Parathyroid adenoma (tissue), 2 donors: ENCODE results near the gene VCL.

Experiments
- H2AFZ ChIP-seq: fragments of 300-600 bp; sonication (generic); one replicate; pipeline ENCODE4 v1.7.0; 2017; ENCODE audit warnings: antibody characterized with exemption, mild to moderate bottlenecking
- H3K27ac ChIP-seq: fragments of 300-600 bp; sonication (generic); one replicate; pipeline ENCODE4 v1.7.0; 2017
- H3K27me3 ChIP-seq: fragments of 300-600 bp; sonication (generic); one replicate; pipeline ENCODE4 v1.7.0; 2017; ENCODE audit warnings: low read length; ENCODE audit not compliant: control insufficient read depth, insufficient read depth
- H3K36me3 ChIP-seq: fragments of 300-600 bp; sonication (generic); one replicate; pipeline ENCODE4 v1.7.0; 2017; ENCODE audit warnings: low read length; ENCODE audit not compliant: control insufficient read depth, insufficient read depth
- H3K4me1 ChIP-seq: fragments of 300-600 bp; sonication (generic); one replicate; pipeline ENCODE4 v1.7.0; 2017; ENCODE audit warnings: control low read depth
- H3K4me2 ChIP-seq: fragments of 300-600 bp; sonication (generic); one replicate; pipeline ENCODE4 v1.7.0; 2017; ENCODE audit warnings: low read length
- H3K4me3 ChIP-seq: fragments of 300-600 bp; sonication (generic); one replicate; pipeline ENCODE4 v1.7.0; 2017; ENCODE audit warnings: low read depth, low read length
- H3K79me2 ChIP-seq: fragments of 300-600 bp; sonication (generic); one replicate; pipeline ENCODE4 v1.7.0; 2017; ENCODE audit warnings: control low read depth
- H3K9ac ChIP-seq: fragments of 300-600 bp; sonication (generic); one replicate; pipeline ENCODE4 v1.7.0; 2017; ENCODE audit warnings: mild to moderate bottlenecking
- H3K9me3 ChIP-seq: fragments of 300-600 bp; sonication (generic); one replicate; pipeline ENCODE4 v1.7.0; 2017; ENCODE audit warnings: low read length; ENCODE audit not compliant: control insufficient read depth
- TF ChIP-seq, protein P1 (sequence below): fragments of 300-600 bp; sonication (generic); IDR thresholded peaks from one replicate; pipeline ENCODE4 v1.7.0; 2017; ENCODE audit warnings: antibody characterized with exemption, mild to moderate bottlenecking
- donor health status: primary hyperparathyroidism.

Gene VCL

DNA sequence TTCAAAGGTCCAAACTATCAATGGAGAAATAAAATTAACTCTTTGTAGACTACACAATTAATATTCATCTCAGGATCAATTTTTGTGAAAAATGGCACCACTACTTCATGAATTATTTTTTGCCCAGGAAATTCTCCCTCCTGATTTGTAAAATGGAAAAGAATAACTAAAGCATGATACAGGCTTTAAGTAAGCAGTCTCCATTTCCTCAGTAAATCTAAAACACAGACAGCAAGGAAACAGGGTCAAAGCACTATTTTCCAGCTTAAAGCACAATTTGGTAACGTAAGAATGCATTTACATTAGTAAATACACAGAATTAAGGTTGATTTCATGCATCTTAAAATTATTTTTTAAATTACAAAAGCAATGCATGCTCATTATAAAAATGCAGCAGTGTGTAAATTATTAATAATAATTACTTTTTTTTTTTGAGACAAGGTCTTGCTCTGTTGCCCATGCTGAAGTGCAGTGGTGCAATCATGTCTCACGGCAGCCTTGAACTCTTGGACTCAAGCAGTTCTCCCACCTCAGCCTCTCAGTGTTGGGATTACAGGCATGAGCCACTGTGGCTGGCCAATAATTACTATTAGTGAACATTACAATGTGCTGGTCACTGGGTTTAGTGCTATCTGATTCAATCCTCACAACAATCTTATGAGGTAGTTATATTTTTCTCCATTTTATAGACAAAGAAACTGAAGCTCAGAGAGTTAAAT, 26.1 kb upstream of the VCL start:
- Histone ChIP-seq H3K4me1 (no peaks in the 10 kb centered on the region), H3K9ac (no peak overlapping the region), H3K36me3 (no peaks in the 10 kb centered on the region), H3K27me3 (no peaks in the 10 kb centered on the region), H3K4me2 (no peak overlapping the region), H3K79me2 (no peaks in the 10 kb centered on the region), H3K9me3 (no peaks in the 10 kb centered on the region), H3K4me3 (no peak overlapping the region), H3K27ac (no peak overlapping the region), H2AFZ (no peak overlapping the region)
- TF ChIP-seq, protein P1, sequence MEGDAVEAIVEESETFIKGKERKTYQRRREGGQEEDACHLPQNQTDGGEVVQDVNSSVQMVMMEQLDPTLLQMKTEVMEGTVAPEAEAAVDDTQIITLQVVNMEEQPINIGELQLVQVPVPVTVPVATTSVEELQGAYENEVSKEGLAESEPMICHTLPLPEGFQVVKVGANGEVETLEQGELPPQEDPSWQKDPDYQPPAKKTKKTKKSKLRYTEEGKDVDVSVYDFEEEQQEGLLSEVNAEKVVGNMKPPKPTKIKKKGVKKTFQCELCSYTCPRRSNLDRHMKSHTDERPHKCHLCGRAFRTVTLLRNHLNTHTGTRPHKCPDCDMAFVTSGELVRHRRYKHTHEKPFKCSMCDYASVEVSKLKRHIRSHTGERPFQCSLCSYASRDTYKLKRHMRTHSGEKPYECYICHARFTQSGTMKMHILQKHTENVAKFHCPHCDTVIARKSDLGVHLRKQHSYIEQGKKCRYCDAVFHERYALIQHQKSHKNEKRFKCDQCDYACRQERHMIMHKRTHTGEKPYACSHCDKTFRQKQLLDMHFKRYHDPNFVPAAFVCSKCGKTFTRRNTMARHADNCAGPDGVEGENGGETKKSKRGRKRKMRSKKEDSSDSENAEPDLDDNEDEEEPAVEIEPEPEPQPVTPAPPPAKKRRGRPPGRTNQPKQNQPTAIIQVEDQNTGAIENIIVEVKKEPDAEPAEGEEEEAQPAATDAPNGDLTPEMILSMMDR: no peak

DNA sequence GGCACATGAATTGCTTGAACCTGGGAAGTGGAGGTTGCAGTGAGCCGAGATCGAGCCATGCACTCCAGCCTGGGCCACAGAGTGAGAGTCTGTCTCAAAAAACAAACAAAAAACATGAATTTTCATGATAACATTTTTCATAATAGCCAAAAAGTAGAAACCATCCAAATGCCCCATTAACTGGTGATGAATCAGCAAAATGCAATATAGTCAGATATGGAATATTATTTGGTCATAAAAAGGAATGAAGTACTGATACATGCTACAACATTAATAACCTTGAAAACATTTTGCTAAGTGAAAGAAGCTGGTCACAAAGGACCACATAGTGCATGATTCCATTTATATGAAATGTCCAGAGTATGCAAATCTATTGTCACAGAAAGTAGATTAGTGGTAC, 24.5 kb upstream of the VCL start:
- H3K27me3 ChIP-seq: no peaks in the 10 kb centered on the region
- no peak overlapping the region for H2AFZ ChIP-seq
- no peaks in the 10 kb centered on the region for H3K36me3 ChIP-seq
- H3K4me2 ChIP-seq: no peak overlapping the region
- no peak overlapping the region for H3K4me3 ChIP-seq
- no peak overlapping the region for H3K9ac ChIP-seq
- no peaks in the 10 kb centered on the region for H3K9me3 ChIP-seq
- TF ChIP-seq, protein P1: no peak
- no peak overlapping the region for H3K27ac ChIP-seq
- H3K4me1 ChIP-seq: no peaks in the 10 kb centered on the region
- H3K79me2 ChIP-seq: no peaks in the 10 kb centered on the region

DNA sequence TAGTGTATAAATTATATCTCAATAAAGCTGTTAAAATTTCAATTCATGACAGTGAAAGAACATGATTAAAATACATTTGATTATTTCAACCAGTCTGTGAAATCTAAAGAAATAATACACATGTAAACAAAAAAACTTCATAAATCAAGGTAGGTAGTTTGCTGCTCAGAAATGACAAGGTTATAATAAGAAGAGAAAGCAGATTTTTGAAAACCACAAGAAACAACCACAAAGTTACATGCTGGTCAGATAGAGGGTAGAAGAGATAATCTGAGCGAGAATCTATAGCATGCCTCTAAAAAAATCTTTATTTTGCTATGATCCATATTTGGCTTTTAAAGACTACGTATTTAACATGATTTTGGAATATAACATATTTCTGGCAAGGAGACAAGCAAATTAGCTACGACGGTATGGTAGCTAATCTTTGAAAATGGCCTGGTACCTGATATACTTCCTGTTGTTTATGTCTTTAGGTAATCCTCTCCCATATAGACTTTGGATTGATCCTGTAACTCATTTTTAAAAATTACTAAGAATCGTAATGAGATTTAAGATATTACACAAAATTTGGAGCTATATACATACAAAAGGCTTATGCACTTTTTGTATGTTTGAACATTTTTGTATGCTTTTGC, 23.5 kb upstream of the VCL start:
- Histone ChIP-seq H3K9ac (no peak overlapping the region), H3K4me3 (no peak overlapping the region), H3K9me3 (no peaks in the 10 kb centered on the region), H3K27me3 (no peaks in the 10 kb centered on the region), H3K36me3 (no peaks in the 10 kb centered on the region), H3K4me2 (no peak overlapping the region), H3K79me2 (no peaks in the 10 kb centered on the region), H3K4me1 (no peaks in the 10 kb centered on the region), H3K27ac (no peak overlapping the region), H2AFZ (no peak overlapping the region)
- TF ChIP-seq, protein P1: no peak

DNA sequence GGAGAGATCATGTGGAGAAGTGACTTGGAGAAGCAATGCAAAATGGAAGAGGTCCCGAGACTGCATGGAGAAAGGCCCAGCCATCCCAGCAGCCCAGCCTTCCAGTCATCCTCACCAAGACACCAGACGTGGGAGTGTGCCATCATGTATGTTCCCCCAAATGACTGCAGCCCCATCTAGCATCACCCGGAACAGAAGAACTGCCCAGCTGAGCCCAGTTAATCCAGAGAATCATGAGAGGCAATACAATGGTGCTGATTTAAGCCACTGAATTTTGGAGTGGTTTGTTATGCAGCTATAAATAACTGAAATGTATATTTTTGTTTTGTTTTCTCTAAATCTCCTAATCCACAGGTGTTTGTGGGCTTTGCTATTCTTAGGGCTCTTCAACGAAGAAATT, 22.5 kb upstream of the VCL start:
- no peaks in the 10 kb centered on the region for H3K79me2 ChIP-seq
- TF ChIP-seq, protein P1: no peak
- H3K4me3 ChIP-seq: no peak overlapping the region
- H3K27me3 ChIP-seq: no peaks in the 10 kb centered on the region
- H3K27ac ChIP-seq: no peak overlapping the region
- no peaks in the 10 kb centered on the region for H3K36me3 ChIP-seq
- H3K4me2 ChIP-seq: no peak overlapping the region
- H3K4me1 ChIP-seq: no peaks in the 10 kb centered on the region
- H3K9me3 ChIP-seq: no peaks in the 10 kb centered on the region
- no peak overlapping the region for H3K9ac ChIP-seq
- no peak overlapping the region for H2AFZ ChIP-seq
